ENCODE results near the gene SHC4. TPM values are rescaled to one million over a fixed set of nuclear protein-coding genes. Genes with fewer than 3 reads are reported as not detected.

The SHC4 gene
- total RNA-seq, 1 experiment from 2014 or later: 0.44 TPM

DNA sequence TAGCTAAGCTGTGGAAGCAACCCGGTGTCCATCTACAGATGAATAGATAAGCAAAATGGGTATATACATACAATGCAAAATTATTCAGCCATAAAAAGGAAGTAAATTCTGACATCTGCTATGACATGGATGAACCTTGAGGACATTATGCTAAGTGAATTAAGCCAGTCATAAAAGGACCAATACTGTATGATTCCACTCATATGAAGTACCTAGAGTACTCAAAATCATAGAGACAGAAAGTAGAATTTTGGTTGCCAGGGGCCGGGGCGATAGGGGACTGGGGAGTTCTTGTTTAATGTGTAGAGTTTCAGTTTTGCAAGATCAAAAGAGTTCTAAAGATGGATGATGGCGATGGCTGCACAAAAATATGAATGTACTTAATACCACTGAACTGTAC, 75.5 kb downstream of the SHC4 start:
- no peak overlapping the region for H3K4me2 ChIP-seq
- no TSS peak for BruUV-seq (replicated peaks)
- no peak for DNase-seq
- no peaks in the 10 kb centered on the region for H3K9me3 ChIP-seq (ENCODE audit: insufficient read depth, low read depth)
- no peak overlapping the region for H2AFZ ChIP-seq
- H3K9me2 ChIP-seq (ENCODE audit: insufficient read depth): no peaks in the 10 kb centered on the region
- intact Hi-C loops (cut with micrococcal nuclease; ENCODE audit: unreplicated experiment): no loop called here
- H3K36me3 ChIP-seq (ENCODE audit: low read depth): no peaks in the 10 kb centered on the region
- H4K20me1 ChIP-seq (ENCODE audit: insufficient read depth): no peaks in the 10 kb centered on the region
- H3K27ac ChIP-seq: no peak overlapping the region
- TF ChIP-seq, protein P1, sequence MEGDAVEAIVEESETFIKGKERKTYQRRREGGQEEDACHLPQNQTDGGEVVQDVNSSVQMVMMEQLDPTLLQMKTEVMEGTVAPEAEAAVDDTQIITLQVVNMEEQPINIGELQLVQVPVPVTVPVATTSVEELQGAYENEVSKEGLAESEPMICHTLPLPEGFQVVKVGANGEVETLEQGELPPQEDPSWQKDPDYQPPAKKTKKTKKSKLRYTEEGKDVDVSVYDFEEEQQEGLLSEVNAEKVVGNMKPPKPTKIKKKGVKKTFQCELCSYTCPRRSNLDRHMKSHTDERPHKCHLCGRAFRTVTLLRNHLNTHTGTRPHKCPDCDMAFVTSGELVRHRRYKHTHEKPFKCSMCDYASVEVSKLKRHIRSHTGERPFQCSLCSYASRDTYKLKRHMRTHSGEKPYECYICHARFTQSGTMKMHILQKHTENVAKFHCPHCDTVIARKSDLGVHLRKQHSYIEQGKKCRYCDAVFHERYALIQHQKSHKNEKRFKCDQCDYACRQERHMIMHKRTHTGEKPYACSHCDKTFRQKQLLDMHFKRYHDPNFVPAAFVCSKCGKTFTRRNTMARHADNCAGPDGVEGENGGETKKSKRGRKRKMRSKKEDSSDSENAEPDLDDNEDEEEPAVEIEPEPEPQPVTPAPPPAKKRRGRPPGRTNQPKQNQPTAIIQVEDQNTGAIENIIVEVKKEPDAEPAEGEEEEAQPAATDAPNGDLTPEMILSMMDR (conservative IDR thresholded peaks at IDR 0.05): no peak
- no peak for TF ChIP-seq EZH2 (IDR thresholded peaks at IDR 0.05; ENCODE audit: low read depth)
- ChIA-PET POLR2A (ENCODE audit: unreplicated experiment) (no interaction called here), CTCF (no interaction called here)
- H3K4me1 ChIP-seq (replicated peaks; ENCODE audit: insufficient read depth): no peaks in the 10 kb centered on the region
- no peaks in the 10 kb centered on the region for H3K27me3 ChIP-seq (ENCODE audit: insufficient read depth, low read depth)
- no peaks in the 10 kb centered on the region for H3F3A ChIP-seq (ENCODE audit: insufficient read depth, low read depth)
- H3K4me3 ChIP-seq: no peak overlapping the region
- no peaks in the 10 kb centered on the region for H3K79me2 ChIP-seq (ENCODE audit: low read depth)

GRCh38 chr15:48887144-48887543, 76.6 kb downstream of the SHC4 start:
- no peaks in the 10 kb centered on the region for H3K9me2 ChIP-seq (ENCODE audit: insufficient read depth)
- no peak overlapping the region for H2AFZ ChIP-seq
- no peaks in the 10 kb centered on the region for H3F3A ChIP-seq (ENCODE audit: insufficient read depth, low read depth)
- H4K20me1 ChIP-seq (ENCODE audit: insufficient read depth): no peaks in the 10 kb centered on the region
- no peaks in the 10 kb centered on the region for H3K36me3 ChIP-seq (ENCODE audit: low read depth)
- intact Hi-C loops (cut with micrococcal nuclease; ENCODE audit: unreplicated experiment): no loop called here
- no peak overlapping the region for H3K4me3 ChIP-seq
- no peaks in the 10 kb centered on the region for H3K4me1 ChIP-seq (replicated peaks; ENCODE audit: insufficient read depth)
- ChIA-PET CTCF (no interaction called here), POLR2A (ENCODE audit: unreplicated experiment) (no interaction called here)
- TF ChIP-seq EZH2 (IDR thresholded peaks at IDR 0.05; ENCODE audit: low read depth): no peak
- TF ChIP-seq, protein P1 (conservative IDR thresholded peaks at IDR 0.05): no peak
- H3K27ac ChIP-seq: no peak overlapping the region
- H3K79me2 ChIP-seq (ENCODE audit: low read depth): no peaks in the 10 kb centered on the region
- H3K9me3 ChIP-seq (ENCODE audit: insufficient read depth, low read depth): no peaks in the 10 kb centered on the region
- H3K4me2 ChIP-seq: no peak overlapping the region
- no peak for DNase-seq
- H3K27me3 ChIP-seq (ENCODE audit: insufficient read depth, low read depth): no peaks in the 10 kb centered on the region
- no TSS peak for BruUV-seq (replicated peaks)

- ChIA-PET CTCF (no interaction called here), POLR2A (ENCODE audit: unreplicated experiment) (no interaction called here)
- no TSS peak for BruUV-seq (replicated peaks)
- intact Hi-C loops (cut with micrococcal nuclease; ENCODE audit: unreplicated experiment): loop anchor here (5.0 kb wide), 1 partner anchor 79 kb away; the partner anchor contains the start of gene SHC4
- no peak overlapping the region for H3K4me3 ChIP-seq
- H3K9me3 ChIP-seq (ENCODE audit: insufficient read depth, low read depth): no peaks in the 10 kb centered on the region
- H3K4me2 ChIP-seq: no peak overlapping the region
- TF ChIP-seq, protein P1 (conservative IDR thresholded peaks at IDR 0.05): no peak
- no peak for TF ChIP-seq EZH2 (IDR thresholded peaks at IDR 0.05; ENCODE audit: low read depth)
- H3F3A ChIP-seq (ENCODE audit: insufficient read depth, low read depth): no peaks in the 10 kb centered on the region
- peaks cover 11% of the 10 kb centered on the region for H3K79me2 ChIP-seq (ENCODE audit: low read depth)
- no peak overlapping the region for H2AFZ ChIP-seq
- DNase-seq: no peak
- H3K4me1 ChIP-seq (replicated peaks; ENCODE audit: insufficient read depth): peaks cover 15% of the 10 kb centered on the region
- H3K27me3 ChIP-seq (ENCODE audit: insufficient read depth, low read depth): no peaks in the 10 kb centered on the region
- H3K36me3 ChIP-seq (ENCODE audit: low read depth): no peaks in the 10 kb centered on the region
- no peak overlapping the region for H3K27ac ChIP-seq
- no peaks in the 10 kb centered on the region for H4K20me1 ChIP-seq (ENCODE audit: insufficient read depth)
- H3K9me2 ChIP-seq (ENCODE audit: insufficient read depth): no peaks in the 10 kb centered on the region
Observed at GRCh38 chr15:48883699-48884098, 80.0 kb downstream of the SHC4 start.

Data from PC-9 (cell line).